ENCODE results near the gene SNORC.

DNA sequence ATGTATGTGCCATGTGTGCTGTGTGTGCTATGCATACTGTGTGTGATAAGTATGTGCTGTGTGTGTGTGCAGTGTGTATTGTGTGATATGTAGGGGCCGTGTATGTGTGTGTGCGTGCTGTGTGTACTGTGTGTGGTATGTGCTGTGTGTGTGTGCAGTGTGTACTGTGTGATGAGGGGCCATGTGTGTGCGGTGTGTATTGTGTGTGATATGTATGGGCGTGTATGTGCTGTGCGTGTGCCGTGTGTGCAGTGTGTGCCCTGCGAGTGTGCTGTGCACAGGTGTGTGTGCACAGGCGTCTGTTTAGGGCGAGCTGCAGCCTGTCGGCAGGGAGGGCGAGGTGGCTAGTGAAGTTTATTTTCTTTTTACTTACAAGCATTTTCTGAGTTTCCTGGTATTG is 16.1 kb downstream of the SNORC start:
- TF ChIP-seq POLR2AphosphoS5 (IDR thresholded peaks at IDR 0.05; ENCODE audit: borderline replicate concordance, low read depth, low read length) (no peak), EZH2 (IDR thresholded peaks at IDR 0.05) (no peak)
